ENCODE results near the gene ADA. TPM values are rescaled to one million over a fixed set of nuclear protein-coding genes. Genes with fewer than 3 reads are reported as not detected.

ADA gene
- total RNA-seq, 2 donors from 2014 or later, result 1.1 to 10.0 TPM

GRCh38 chr20:44626278-44626677 lies 25.2 kb downstream of the ADA start:
- WGBS, result 89% methylated on average over 7 of the region's 7 CpGs
- H3K9me3 ChIP-seq, result no peaks in the 10 kb centered on the region
- intact Hi-C loops (cut with DNase I), result no loop called here
- H3K27me3 ChIP-seq (replicated peaks; ENCODE audit: insufficient read depth), result no peaks in the 10 kb centered on the region
- H3K4me1 ChIP-seq (replicated peaks), result no peaks in the 10 kb centered on the region
- no peak for DNase-seq (ENCODE audit: low spot score)
- TF ChIP-seq POLR2AphosphoS5 (IDR thresholded peaks at IDR 0.05), result no peak
- TF ChIP-seq POLR2A (IDR thresholded peaks at IDR 0.05), result no peak
- no peak for TF ChIP-seq CTCF (IDR thresholded peaks at IDR 0.05)
- no peak overlapping the region for H3K4me3 ChIP-seq
- no peak overlapping the region for H3K27ac ChIP-seq
- no peaks in the 10 kb centered on the region for H3K36me3 ChIP-seq

GRCh38 chr20:44625361-44625760 lies 26.1 kb downstream of the ADA start:
- Histone ChIP-seq H3K4me3 (no peak overlapping the region), H3K27ac (no peak overlapping the region), H3K27me3 (replicated peaks; ENCODE audit: insufficient read depth) (no peaks in the 10 kb centered on the region), H3K36me3 (no peaks in the 10 kb centered on the region), H3K4me1 (replicated peaks) (no peaks in the 10 kb centered on the region), H3K9me3 (no peaks in the 10 kb centered on the region)
- DNase-seq (ENCODE audit: low spot score), result no peak
- WGBS, result 91% methylated on average over 8 of the region's 8 CpGs
- TF ChIP-seq POLR2A (IDR thresholded peaks at IDR 0.05) (no peak), CTCF (IDR thresholded peaks at IDR 0.05) (no peak), POLR2AphosphoS5 (IDR thresholded peaks at IDR 0.05) (no peak)
- intact Hi-C loops (cut with DNase I), result no loop called here

GRCh38 chr20:44624743-44625271 lies 26.7 kb downstream of the ADA start:
- TF ChIP-seq POLR2A (IDR thresholded peaks at IDR 0.05) (no peak), POLR2AphosphoS5 (IDR thresholded peaks at IDR 0.05) (no peak), CTCF (IDR thresholded peaks at IDR 0.05) (no peak)
- 86% methylated on average over 6 of the region's 6 CpGs for WGBS
- H3K4me1 ChIP-seq (replicated peaks), result no peaks in the 10 kb centered on the region
- H3K9me3 ChIP-seq, result no peaks in the 10 kb centered on the region
- intact Hi-C loops (cut with DNase I), result no loop called here
- DNase-seq (ENCODE audit: low spot score), result no peak
- H3K36me3 ChIP-seq, result no peaks in the 10 kb centered on the region
- H3K27ac ChIP-seq, result no peak overlapping the region
- no peak overlapping the region for H3K4me3 ChIP-seq
- no peaks in the 10 kb centered on the region for H3K27me3 ChIP-seq (replicated peaks; ENCODE audit: insufficient read depth)

- Histone ChIP-seq H3K27ac (no peak overlapping the region), H3K4me1 (replicated peaks) (no peaks in the 10 kb centered on the region), H3K36me3 (no peaks in the 10 kb centered on the region), H3K9me3 (no peaks in the 10 kb centered on the region), H3K27me3 (replicated peaks; ENCODE audit: insufficient read depth) (no peaks in the 10 kb centered on the region), H3K4me3 (no peak overlapping the region)
- intact Hi-C loops (cut with DNase I), result no loop called here
- DNase-seq (ENCODE audit: low spot score), result no peak
- TF ChIP-seq POLR2A (IDR thresholded peaks at IDR 0.05), result no peak
- TF ChIP-seq POLR2AphosphoS5 (IDR thresholded peaks at IDR 0.05), result no peak
- no peak for TF ChIP-seq CTCF (IDR thresholded peaks at IDR 0.05)
- WGBS, result 95% methylated on average over 4 of the region's 4 CpGs
These were observed 27.3 kb downstream of the ADA start for GRCh38 chr20:44624152-44624551.

- H3K4me1 ChIP-seq (replicated peaks), result no peaks in the 10 kb centered on the region
- no peak for TF ChIP-seq POLR2AphosphoS5 (IDR thresholded peaks at IDR 0.05)
- TF ChIP-seq CTCF (IDR thresholded peaks at IDR 0.05), result no peak
- no peak for TF ChIP-seq POLR2A (IDR thresholded peaks at IDR 0.05)
- H3K4me3 ChIP-seq, result no peak overlapping the region
- WGBS, result 91% methylated on average over 19 of the region's 19 CpGs
- no peak overlapping the region for H3K27ac ChIP-seq
- no peak for DNase-seq (ENCODE audit: low spot score)
- no peaks in the 10 kb centered on the region for H3K36me3 ChIP-seq
- intact Hi-C loops (cut with DNase I), result no loop called here
- no peaks in the 10 kb centered on the region for H3K27me3 ChIP-seq (replicated peaks; ENCODE audit: insufficient read depth)
- no peaks in the 10 kb centered on the region for H3K9me3 ChIP-seq
These were observed 28.8 kb downstream of the ADA start for GRCh38 chr20:44622501-44623270.
